Stimulated activated effector memory CD8-positive, alpha-beta T cell treated with anti-CD3 and anti-CD28 coated beads, Interleukin-12 subunit alpha, Interleukin-12 subunit beta, amount 100 ng/mL, for 72 hours (primary cell): ENCODE results near the gene ARHGAP22.

ENCODE experiments used
- ATAC-seq: fragments of 150-1000 bp; cut with Tn5 transposase; 2 replicates; pipeline ENCODE4 v1.10.0; 2021
- DNase-seq, 2 donors: peaks; one replicate each; pipeline ENCODE4 v3.0.0; 2021 to 2022; ENCODE audit warnings: low spot score in 2 of 2
- H3K27ac Mint-ChIP-seq: one replicate; pipeline ENCODE4 v1.8.0; 2022; ENCODE audit warnings: mild to moderate bottlenecking, mixed read lengths
- H3K36me3 Mint-ChIP-seq: one replicate; pipeline ENCODE4 v1.8.0; 2022; ENCODE audit warnings: mild to moderate bottlenecking, mixed read lengths
- H3K4me1 Mint-ChIP-seq: one replicate; pipeline ENCODE4 v1.8.0; 2022; ENCODE audit warnings: mixed read lengths
- H3K4me3 Mint-ChIP-seq: one replicate; pipeline ENCODE4 v1.8.0; 2022; ENCODE audit warnings: mild to moderate bottlenecking, mixed read lengths
- H3K9me3 Mint-ChIP-seq: one replicate; pipeline ENCODE4 v1.8.0; 2022; ENCODE audit warnings: mixed read lengths

ARHGAP22 gene

GRCh38 chr10:48399551-48399950 lies 205.3 kb downstream of the ARHGAP22 start:
- DNase-seq (no peak), ATAC-seq (no peak)
- no peak overlapping the region for H3K4me3 Mint-ChIP-seq
- H3K27ac Mint-ChIP-seq: peak overlapping the region; percentile 12
- peaks cover 26% of the 10 kb centered on the region for H3K4me1 Mint-ChIP-seq
- H3K36me3 Mint-ChIP-seq: peaks cover 2% of the 10 kb centered on the region
- no peaks in the 10 kb centered on the region for H3K9me3 Mint-ChIP-seq

- DNase-seq (no peak), ATAC-seq (no peak)
- Mint-ChIP-seq H3K27ac (peak overlapping the region; percentile 12), H3K36me3 (no peaks in the 10 kb centered on the region), H3K4me1 (peaks cover 26% of the 10 kb centered on the region), H3K9me3 (no peaks in the 10 kb centered on the region), H3K4me3 (no peak overlapping the region)
Observed at GRCh38 chr10:48399056-48399541, 205.8 kb downstream of the ARHGAP22 start.

DNA sequence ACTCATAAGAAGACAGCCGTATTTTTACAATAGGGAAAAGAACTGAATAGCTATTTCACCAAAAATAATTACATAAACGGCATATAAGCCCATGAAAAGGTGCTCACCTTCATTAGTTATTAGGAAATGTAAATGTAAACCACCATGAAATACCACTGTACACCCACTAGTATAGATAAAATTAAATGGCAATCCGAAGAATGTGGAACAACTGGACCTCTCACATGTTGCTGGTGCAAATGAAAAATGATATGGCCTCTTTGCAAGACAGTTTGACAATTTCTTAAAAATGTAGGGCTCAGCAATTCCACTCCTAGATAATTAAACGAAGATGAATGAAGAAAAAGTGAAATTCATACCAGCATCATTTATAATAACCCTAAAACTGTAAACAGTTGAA lies 206.6 kb downstream of the ARHGAP22 start:
- ATAC-seq: no peak
- Mint-ChIP-seq H3K36me3 (no peaks in the 10 kb centered on the region), H3K27ac (no peak overlapping the region), H3K4me3 (no peak overlapping the region), H3K4me1 (peaks cover 31% of the 10 kb centered on the region), H3K9me3 (no peaks in the 10 kb centered on the region)
- no peak for DNase-seq
